Measurements from ENCODE around the gene FHOD3. TPM values are rescaled to one million over a fixed set of nuclear protein-coding genes. Genes with fewer than 3 reads are reported as not detected.
"Not testable (repeated sequence)": the region's sequence is repeated elsewhere in the genome, so short reads cannot be mapped to it uniquely, and the experiment has no call there.

Gene FHOD3
- total RNA-seq, 1 donor = 13.0 TPM

DNA sequence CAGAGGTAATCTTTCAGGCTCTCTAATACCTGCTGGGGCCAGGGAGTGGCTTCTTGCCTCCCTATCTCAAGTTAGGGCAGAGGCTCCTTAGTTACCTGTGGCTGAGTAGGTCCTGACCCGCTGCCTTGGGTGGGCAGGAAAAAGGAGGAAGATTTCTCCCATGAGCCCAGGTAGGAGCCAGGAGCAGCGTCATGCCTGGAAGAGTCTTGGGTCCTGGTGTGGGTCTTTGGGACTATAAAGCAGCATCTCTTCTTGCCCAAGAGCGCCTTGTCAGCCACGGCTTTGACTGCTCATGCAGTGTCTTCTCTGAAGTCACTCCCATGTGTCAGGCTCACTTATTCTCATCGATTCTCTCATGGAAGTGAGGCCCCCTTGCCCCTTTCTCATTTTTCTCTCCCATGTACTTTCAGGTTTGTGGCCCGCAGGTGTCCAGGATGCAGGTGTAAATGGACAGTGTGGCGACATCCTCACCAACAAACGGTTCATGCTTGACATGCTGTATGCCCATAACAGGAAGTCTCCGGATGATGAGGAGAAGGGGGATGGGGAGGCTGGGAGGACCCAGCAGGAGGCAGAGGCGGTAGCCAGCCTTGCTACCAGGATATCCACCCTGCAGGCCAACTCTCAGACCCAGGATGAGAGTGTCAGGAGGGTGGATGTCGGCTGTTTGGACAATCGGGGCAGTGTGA is 420.1 kb downstream of the FHOD3 start:
- H3K4me3 ChIP-seq (ENCODE audit: insufficient read depth, low read length) = no peak overlapping the region
- no peaks in the 10 kb centered on the region for H3K27me3 ChIP-seq (ENCODE audit: insufficient read depth, low read length)
- no peaks in the 10 kb centered on the region for H3K9me3 ChIP-seq (ENCODE audit: low read depth, low read length)
- H3K4me1 ChIP-seq (ENCODE audit: insufficient read depth, low read length) = no peaks in the 10 kb centered on the region
- no peaks in the 10 kb centered on the region for H3K36me3 ChIP-seq (ENCODE audit: insufficient read depth, low read length)
- DNase-seq (ENCODE audit: insufficient read length, low spot score, missing footprints) = no peak
- no peak overlapping the region for H3K27ac ChIP-seq (ENCODE audit: low read depth, low read length)
- no peaks in the 10 kb centered on the region for H3K79me2 ChIP-seq (ENCODE audit: insufficient read depth, low read length)
- H4K20me1 ChIP-seq (ENCODE audit: insufficient read depth, low read length) = no peaks in the 10 kb centered on the region
- TF ChIP-seq, protein P1, sequence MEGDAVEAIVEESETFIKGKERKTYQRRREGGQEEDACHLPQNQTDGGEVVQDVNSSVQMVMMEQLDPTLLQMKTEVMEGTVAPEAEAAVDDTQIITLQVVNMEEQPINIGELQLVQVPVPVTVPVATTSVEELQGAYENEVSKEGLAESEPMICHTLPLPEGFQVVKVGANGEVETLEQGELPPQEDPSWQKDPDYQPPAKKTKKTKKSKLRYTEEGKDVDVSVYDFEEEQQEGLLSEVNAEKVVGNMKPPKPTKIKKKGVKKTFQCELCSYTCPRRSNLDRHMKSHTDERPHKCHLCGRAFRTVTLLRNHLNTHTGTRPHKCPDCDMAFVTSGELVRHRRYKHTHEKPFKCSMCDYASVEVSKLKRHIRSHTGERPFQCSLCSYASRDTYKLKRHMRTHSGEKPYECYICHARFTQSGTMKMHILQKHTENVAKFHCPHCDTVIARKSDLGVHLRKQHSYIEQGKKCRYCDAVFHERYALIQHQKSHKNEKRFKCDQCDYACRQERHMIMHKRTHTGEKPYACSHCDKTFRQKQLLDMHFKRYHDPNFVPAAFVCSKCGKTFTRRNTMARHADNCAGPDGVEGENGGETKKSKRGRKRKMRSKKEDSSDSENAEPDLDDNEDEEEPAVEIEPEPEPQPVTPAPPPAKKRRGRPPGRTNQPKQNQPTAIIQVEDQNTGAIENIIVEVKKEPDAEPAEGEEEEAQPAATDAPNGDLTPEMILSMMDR (IDR thresholded peaks at IDR 0.05; ENCODE audit: extremely low read depth, low read depth, low read length) = no peak
- no peak overlapping the region for H3K4me2 ChIP-seq (ENCODE audit: insufficient read depth, low read length)
- no peak overlapping the region for H2AFZ ChIP-seq (ENCODE audit: low read length)

DNA sequence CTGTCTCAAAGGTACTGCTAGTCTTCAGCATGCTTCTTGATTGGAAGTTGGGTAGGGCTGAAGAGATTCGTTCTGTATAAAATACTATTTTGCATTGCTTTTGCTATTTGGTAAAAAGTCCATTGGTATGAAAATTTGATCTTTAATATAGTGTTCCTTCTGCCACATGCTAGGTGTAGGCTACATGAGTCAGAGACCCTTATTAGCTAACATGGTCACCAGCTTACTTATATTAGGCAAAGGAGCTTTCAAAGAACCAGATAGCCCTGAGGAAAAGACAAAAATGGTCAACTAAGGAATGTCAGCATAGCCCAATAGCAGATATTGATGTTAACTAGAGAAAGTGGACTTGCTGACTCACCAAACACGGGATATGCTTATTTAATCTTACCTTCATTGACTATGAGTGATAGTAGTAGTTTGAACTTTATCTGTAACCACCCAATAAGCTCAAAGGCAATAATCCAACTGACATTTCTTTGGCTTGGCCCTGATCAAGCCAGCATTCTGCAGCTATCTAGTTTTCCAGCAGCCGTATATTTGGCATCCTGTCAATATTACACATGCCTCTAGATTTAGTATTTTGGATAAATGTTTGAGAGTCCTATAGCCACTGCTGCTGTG is 421.3 kb downstream of the FHOD3 start:
- no peaks in the 10 kb centered on the region for H3K9me3 ChIP-seq (ENCODE audit: low read depth, low read length)
- H3K27ac ChIP-seq (ENCODE audit: low read depth, low read length) = no peak overlapping the region
- no peak overlapping the region for H2AFZ ChIP-seq (ENCODE audit: low read length)
- H3K4me3 ChIP-seq (ENCODE audit: insufficient read depth, low read length) = no peak overlapping the region
- H3K36me3 ChIP-seq (ENCODE audit: insufficient read depth, low read length) = no peaks in the 10 kb centered on the region
- no peaks in the 10 kb centered on the region for H3K4me1 ChIP-seq (ENCODE audit: insufficient read depth, low read length)
- no peak overlapping the region for H3K4me2 ChIP-seq (ENCODE audit: insufficient read depth, low read length)
- no peaks in the 10 kb centered on the region for H3K79me2 ChIP-seq (ENCODE audit: insufficient read depth, low read length)
- no peaks in the 10 kb centered on the region for H4K20me1 ChIP-seq (ENCODE audit: insufficient read depth, low read length)
- no peaks in the 10 kb centered on the region for H3K27me3 ChIP-seq (ENCODE audit: insufficient read depth, low read length)
- TF ChIP-seq, protein P1 (IDR thresholded peaks at IDR 0.05; ENCODE audit: extremely low read depth, low read depth, low read length) = no peak
- DNase-seq (ENCODE audit: insufficient read length, low spot score, missing footprints) = no peak

DNA sequence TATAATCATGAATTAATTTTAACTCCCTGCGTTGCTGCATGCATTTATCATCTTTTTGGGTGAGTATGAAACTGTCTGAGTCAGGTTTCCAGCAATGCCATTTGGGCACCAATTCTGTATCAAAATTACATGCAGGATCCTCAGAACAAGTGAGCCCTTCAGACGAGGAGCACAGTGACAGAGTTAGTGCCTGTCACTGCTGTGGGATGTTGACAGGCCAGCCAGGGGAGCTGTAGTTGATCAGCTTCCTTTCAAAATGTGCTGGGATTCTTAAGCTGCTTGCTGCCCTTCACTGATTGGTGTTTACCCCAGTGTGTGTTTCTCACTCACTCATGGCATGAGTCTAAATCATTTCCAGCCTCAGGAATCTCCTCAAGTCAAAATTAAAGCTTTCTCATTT is 422.1 kb downstream of the FHOD3 start:
- DNase-seq (ENCODE audit: insufficient read length, low spot score, missing footprints) = no peak
- no peaks in the 10 kb centered on the region for H4K20me1 ChIP-seq (ENCODE audit: insufficient read depth, low read length)
- peaks cover 4% of the 10 kb centered on the region for H3K4me1 ChIP-seq (ENCODE audit: insufficient read depth, low read length)

DNA sequence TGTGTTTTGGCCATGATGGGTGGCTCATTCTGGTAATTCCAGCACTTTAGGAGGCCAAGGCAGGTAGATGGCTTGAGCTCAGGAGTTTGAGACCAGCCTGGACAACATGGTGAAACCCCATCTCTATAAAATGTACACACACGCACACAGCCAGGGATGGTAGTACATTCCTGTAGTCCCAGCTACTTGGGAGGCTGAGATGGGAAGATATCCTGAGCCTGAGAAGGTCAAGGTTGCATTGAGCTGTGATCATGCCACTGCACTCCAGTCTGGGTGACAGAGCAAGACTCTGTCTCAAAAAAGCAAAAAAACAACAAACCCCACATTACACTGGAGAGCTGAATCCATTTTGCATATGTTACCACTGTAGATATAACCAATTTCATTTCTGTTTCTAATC is 423.8 kb downstream of the FHOD3 start:
- DNase-seq (ENCODE audit: insufficient read length, low spot score, missing footprints); H4K20me1 ChIP-seq (ENCODE audit: insufficient read depth, low read length); H3K9me3 ChIP-seq (ENCODE audit: low read depth, low read length); H2AFZ ChIP-seq (ENCODE audit: low read length); H3K27ac ChIP-seq (ENCODE audit: low read depth, low read length); H3K4me2 ChIP-seq (ENCODE audit: insufficient read depth, low read length); H3K4me1 ChIP-seq (ENCODE audit: insufficient read depth, low read length); H3K36me3 ChIP-seq (ENCODE audit: insufficient read depth, low read length); H3K79me2 ChIP-seq (ENCODE audit: insufficient read depth, low read length); H3K4me3 ChIP-seq (ENCODE audit: insufficient read depth, low read length); H3K27me3 ChIP-seq (ENCODE audit: insufficient read depth, low read length): not testable (repeated sequence)

More for the DNA sequence above, 422.1 kb downstream of the FHOD3 start:
- Histone ChIP-seq H2AFZ (ENCODE audit: low read length) (no peak overlapping the region), H3K4me3 (ENCODE audit: insufficient read depth, low read length) (no peak overlapping the region), H3K36me3 (ENCODE audit: insufficient read depth, low read length) (no peaks in the 10 kb centered on the region), H3K27me3 (ENCODE audit: insufficient read depth, low read length) (no peaks in the 10 kb centered on the region), H3K9me3 (ENCODE audit: low read depth, low read length) (no peaks in the 10 kb centered on the region), H3K4me2 (ENCODE audit: insufficient read depth, low read length) (no peak overlapping the region), H3K27ac (ENCODE audit: low read depth, low read length) (no peak overlapping the region), H3K79me2 (ENCODE audit: insufficient read depth, low read length) (no peaks in the 10 kb centered on the region)
- TF ChIP-seq, protein P1 (IDR thresholded peaks at IDR 0.05; ENCODE audit: extremely low read depth, low read depth, low read length) = no peak
